AG04450 (cell line): ENCODE results near the gene FLT3. TPM values are rescaled to one million over a fixed set of nuclear protein-coding genes. Genes with fewer than 3 reads are reported as not detected.
"Not testable (repeated sequence)": the region's sequence is repeated elsewhere in the genome, so short reads cannot be mapped to it uniquely, and the experiment has no call there.

Source experiments
- CTCF ChIA-PET: fragments of 300-600, 350-600 bp; formaldehyde crosslinking; extraction: SDS; loops from one replicate; lab custom pipeline; 2022; ENCODE audit warnings: antibody characterized with exemption, inconsistent platforms; lab: Charles Lee
- POLR2A ChIA-PET: fragments of 350-600 bp; formaldehyde crosslinking; extraction: SDS; loops from one replicate; lab custom pipeline; 2021; ENCODE audit warnings: antibody characterized with exemption, inconsistent platforms; lab: Yijun Ruan, JAX
- DNase-seq: peaks from one replicate; pipeline ENCODE4 v3.0.0-alpha.2; 2011; ENCODE audit warnings: low read depth, low spot score
- H3K27ac ChIP-seq: one replicate; pipeline ENCODE4 v1.5.1; 2012; ENCODE audit warnings: low read depth, low read length, control low read depth
- H3K27me3 ChIP-seq: one replicate; pipeline ENCODE4 v1.6.0; 2012; ENCODE audit warnings: low read length; ENCODE audit not compliant: control insufficient read depth, insufficient read depth
- H3K4me3 ChIP-seq: 2 replicates; pipeline ENCODE4 v1.5.1; 2011; ENCODE audit warnings: mild to moderate bottlenecking, low read depth, low read length, control low read depth
- H3K9me3 ChIP-seq: 2 replicates; pipeline ENCODE4 v1.5.1; 2012; ENCODE audit warnings: low read length; ENCODE audit not compliant: control insufficient read depth, insufficient read depth
- polyA plus RNA-seq: library from polyadenylated mRNA; depleted of rRNA; stranded (reverse); fragments of >200 nt; gene quantifications from 2 replicates; pipeline ENCODE4 v1.2.3, GENCODE V29; 2011
- TF ChIP-seq, protein P1 (sequence below): IDR thresholded peaks from 2 replicates; pipeline ENCODE4 v1.5.1; 2011; ENCODE audit warnings: low read depth, low read length, control low read depth, inconsistent platforms

The FLT3 gene
- polyA plus RNA-seq, 1 experiment = 0.01 TPM

DNA sequence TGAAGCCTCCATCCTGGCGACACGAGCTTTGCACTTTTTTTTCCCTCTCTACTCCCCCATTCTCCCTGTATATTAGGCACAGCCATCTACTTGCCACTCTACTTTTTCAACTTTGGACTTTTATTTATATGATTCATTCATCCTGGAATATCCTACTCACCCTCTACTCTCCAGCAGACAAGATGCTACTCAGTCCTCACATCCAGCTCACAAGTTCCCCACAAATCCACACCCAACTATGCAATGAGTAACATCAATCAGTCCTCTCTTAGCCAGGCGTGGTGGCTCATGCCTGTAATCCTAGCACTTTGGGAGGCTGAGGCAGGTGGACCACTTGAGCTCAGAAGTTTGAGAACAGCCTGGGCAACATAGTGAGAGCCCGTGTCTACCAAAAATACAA is 88.0 kb downstream of the FLT3 start:
- Histone ChIP-seq H3K27ac (no peak overlapping the region), H3K9me3 (no peaks in the 10 kb centered on the region), H3K4me3 (no peak overlapping the region), H3K27me3 (peaks cover 2% of the 10 kb centered on the region)
- ChIA-PET POLR2A (interaction anchor here (0.5 kb wide), 1 partner anchor 249 kb away, joined by 4 read pairs; no protein-coding TSS in a partner anchor), CTCF (interaction anchor here (0.7 to 1.6 kb wide), 2 partner anchors 638 to 650 kb away, joined by 3 to 4 read pairs; no protein-coding TSS in a partner anchor)
- TF ChIP-seq, protein P1, sequence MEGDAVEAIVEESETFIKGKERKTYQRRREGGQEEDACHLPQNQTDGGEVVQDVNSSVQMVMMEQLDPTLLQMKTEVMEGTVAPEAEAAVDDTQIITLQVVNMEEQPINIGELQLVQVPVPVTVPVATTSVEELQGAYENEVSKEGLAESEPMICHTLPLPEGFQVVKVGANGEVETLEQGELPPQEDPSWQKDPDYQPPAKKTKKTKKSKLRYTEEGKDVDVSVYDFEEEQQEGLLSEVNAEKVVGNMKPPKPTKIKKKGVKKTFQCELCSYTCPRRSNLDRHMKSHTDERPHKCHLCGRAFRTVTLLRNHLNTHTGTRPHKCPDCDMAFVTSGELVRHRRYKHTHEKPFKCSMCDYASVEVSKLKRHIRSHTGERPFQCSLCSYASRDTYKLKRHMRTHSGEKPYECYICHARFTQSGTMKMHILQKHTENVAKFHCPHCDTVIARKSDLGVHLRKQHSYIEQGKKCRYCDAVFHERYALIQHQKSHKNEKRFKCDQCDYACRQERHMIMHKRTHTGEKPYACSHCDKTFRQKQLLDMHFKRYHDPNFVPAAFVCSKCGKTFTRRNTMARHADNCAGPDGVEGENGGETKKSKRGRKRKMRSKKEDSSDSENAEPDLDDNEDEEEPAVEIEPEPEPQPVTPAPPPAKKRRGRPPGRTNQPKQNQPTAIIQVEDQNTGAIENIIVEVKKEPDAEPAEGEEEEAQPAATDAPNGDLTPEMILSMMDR = no peak
- DNase-seq = no peak

DNA sequence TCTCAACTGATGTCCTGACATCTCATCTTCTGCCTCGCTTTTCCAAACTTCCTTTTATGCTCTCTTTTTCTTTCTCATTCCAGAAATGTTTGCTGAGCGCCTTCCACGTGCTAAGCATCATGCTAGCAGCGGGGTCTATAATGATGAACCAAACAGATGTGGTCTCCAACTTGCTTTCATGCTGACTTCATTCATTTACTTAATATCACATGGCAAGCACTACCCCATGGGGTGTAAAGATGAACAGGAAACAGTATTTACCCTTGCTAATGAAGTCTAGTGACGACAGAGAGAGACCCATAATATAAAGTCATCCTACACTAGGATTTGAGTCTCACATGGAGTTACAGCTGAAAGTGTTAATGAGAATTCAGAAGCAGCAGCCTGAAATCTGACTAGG is 90.3 kb downstream of the FLT3 start:
- no peak for DNase-seq
- no peak overlapping the region for H3K27ac ChIP-seq
- ChIA-PET POLR2A (no interaction called here), CTCF (interaction anchor here (0.7 kb wide), 1 partner anchor 12 kb away, joined by 4 read pairs; no protein-coding TSS in a partner anchor)
- no peak overlapping the region for H3K4me3 ChIP-seq
- H3K9me3 ChIP-seq = no peaks in the 10 kb centered on the region
- TF ChIP-seq, protein P1 = no peak
- H3K27me3 ChIP-seq = no peaks in the 10 kb centered on the region

DNA sequence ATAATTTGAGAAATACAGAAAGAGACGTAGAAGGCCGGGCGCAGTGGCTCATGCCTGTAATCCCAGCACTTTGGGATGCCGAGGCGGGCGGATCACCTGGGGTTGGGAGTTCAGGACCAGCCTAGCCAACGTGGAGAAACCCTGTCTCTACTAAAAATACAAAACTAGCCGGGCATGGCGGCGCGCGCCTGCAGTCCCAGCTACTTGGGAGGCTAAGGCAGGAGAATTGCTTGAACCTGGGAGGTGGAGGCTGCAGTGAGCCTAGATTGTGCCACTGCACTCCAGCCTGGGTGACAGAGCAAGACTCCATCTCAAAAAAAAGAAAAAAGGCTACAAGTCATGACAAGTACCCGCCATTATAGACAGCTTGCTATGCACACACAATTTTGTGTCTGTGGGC is 95.4 kb downstream of the FLT3 start:
- H3K27me3 ChIP-seq, H3K4me3 ChIP-seq, POLR2A ChIA-PET, H3K9me3 ChIP-seq, CTCF ChIA-PET, H3K27ac ChIP-seq, DNase-seq: not testable (repeated sequence)

DNA sequence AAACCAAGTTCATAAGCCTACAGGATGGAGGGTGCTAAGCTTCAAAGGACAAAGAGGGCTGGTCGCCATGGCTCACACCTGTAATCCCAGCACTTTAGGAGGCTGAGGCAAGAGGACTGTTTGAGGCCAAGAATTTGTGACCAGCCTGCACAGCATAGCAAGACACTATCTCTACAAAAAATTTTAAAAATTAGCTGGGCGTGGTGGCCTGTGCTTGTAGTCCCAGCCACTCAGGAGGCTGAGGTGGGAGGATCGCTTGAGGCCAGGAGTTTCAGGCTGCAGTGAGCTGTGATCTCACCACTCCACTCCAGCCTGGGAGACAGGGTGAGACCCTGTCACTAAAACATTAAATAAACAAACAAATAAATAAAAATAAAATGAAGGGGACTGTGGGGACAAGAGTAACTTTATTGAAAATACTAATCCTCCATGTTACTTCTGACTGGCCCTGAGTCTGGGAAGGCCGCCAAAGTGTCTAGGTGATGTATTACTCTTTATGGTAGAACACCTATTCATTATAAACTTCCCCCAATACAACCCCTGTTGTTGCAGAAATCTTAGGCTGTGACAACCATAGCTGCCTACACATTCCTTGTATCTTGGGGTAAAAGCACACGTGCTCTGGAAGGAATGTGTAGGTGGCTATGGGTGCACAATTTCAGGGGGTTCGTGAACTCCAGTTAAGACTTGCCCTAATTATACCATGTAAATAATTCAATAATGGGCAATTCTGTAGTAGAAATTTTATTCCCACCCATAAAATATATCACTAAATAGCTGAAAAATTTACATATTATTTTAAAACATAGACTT is 97.3 kb downstream of the FLT3 start:
- TF ChIP-seq, protein P1 = no peak

DNA sequence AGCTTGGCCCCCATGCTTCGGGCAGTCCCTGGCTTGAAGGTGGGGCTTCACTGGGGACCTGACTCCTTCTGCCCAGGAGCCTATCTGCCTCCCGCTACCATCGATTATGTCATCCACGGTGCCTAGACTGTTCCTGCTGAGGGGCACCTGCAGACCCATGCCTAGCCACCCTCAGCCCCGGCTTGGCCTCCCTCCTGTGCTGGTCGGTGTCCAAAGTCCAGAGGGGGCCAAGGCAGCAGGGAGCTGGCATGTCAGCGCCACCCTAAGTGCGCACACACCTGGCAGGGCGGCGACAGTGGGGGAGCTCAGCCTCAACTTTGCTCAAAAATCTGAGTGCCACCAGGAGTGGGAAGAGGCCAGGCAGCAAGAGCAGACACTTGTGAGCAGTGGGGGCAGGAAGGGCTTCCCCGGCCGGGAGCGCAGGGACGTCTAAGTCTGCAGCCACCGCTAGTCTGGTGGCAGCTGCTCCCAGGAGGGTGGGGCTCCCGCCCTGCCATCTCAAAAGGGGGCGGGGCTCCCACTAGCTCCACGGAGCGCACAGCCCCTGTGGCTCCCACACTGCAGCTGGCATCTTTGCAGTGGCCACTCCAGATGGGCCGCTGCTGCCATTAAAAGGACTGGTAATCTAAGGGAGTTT is 98.4 kb downstream of the FLT3 start:
- no peak overlapping the region for H3K4me3 ChIP-seq
- H3K9me3 ChIP-seq = no peaks in the 10 kb centered on the region; the same call in 1 of the 2 replicates
- peaks cover 3% of the 10 kb centered on the region for H3K27me3 ChIP-seq
- TF ChIP-seq, protein P1 = no peak
- H3K27ac ChIP-seq = no peak overlapping the region
- ChIA-PET CTCF (interaction anchor here (1.7 to 2.1 kb wide), 2 partner anchors 17 to 18 kb away, joined by 9 to 11 read pairs; no protein-coding TSS in a partner anchor), POLR2A (no interaction called here)
- no peak for DNase-seq

More for the DNA sequence above, 97.3 kb downstream of the FLT3 start:
- CTCF ChIA-PET = interaction anchor here (0.5 to 2.1 kb wide), 5 partner anchors 18 to 176 kb away, joined by 3 to 11 read pairs (median 3); no protein-coding TSS in a partner anchor
- POLR2A ChIA-PET = no interaction called here
- Histone ChIP-seq H3K27me3 (peaks cover 3% of the 10 kb centered on the region), H3K27ac (no peak overlapping the region), H3K9me3 (no peaks in the 10 kb centered on the region; the same call in 1 of the 2 replicates), H3K4me3 (no peak overlapping the region)
- DNase-seq = no peak
